ENCODE data around the gene ADGRE3.
"Not testable (repeated sequence)": the region's sequence is repeated elsewhere in the genome, so short reads cannot be mapped to it uniquely, and the experiment has no call there.

GRCh38 chr19:14584372-14584771, 90.3 kb downstream of the ADGRE3 start:
- TF ChIP-seq CTCF (conservative IDR thresholded peaks at IDR 0.05; ENCODE audit: low read depth, low read length); EZH2 (IDR thresholded peaks at IDR 0.05; ENCODE audit: borderline replicate concordance, low read depth, low read length, poor library complexity, severe bottlenecking): not testable (repeated sequence)
